IMR-90 (cell line): ENCODE measurements around the gene TAF8. TPM values are rescaled to one million over a fixed set of nuclear protein-coding genes. Genes with fewer than 3 reads are reported as not detected.
A peak's percentile ranks its signal among the peaks of the same experiment; 100 is the strongest.

ENCODE experiments used
- ATAC-seq: fragments of 200-7000 bp; cut with Tn5 transposase; 2 replicates; pipeline ENCODE4 v1.9.1; 2020; ENCODE audit warnings: low read depth, mild to moderate bottlenecking, moderate library complexity
- BruUV-seq: library from RNA; stranded (reverse); fragments of 400-500 nt; replicated peaks from 2 replicates; lab custom pipeline; 2021; lab: Mats Ljungman, UMichigan
- CTCF ChIA-PET: fragments of 300-600 bp; formaldehyde crosslinking; extraction: SDS; loops from one replicate; lab custom pipeline; 2021; ENCODE audit warnings: antibody characterized with exemption; lab: Yijun Ruan, JAX
- POLR2A ChIA-PET: fragments of 300-600 bp; sonication (Branson Sonifier 250); formaldehyde crosslinking; loops from one replicate; lab custom pipeline; 2022; ENCODE audit warnings: antibody characterized with exemption; ENCODE audit not compliant: unreplicated experiment; lab: Charles Lee
- DNase-seq: peaks from one replicate; pipeline ENCODE4 v3.0.0; 2013
- H2AFZ ChIP-seq: replicated peaks from 2 replicates; pipeline ENCODE3; 2013; ENCODE audit warnings: low read length, mild to moderate bottlenecking; ENCODE audit not compliant: poor library complexity
- H2AK5ac ChIP-seq: 2 replicates; pipeline ENCODE4 v1.6.1; 2013; ENCODE audit warnings: low read depth, low read length, inconsistent platforms
- H2AK9ac ChIP-seq: replicated peaks from 2 replicates; pipeline ENCODE3; 2013; ENCODE audit warnings: mild to moderate bottlenecking, low read depth, low read length, moderate library complexity; ENCODE audit not compliant: poor library complexity
- H2BK120ac ChIP-seq: 2 replicates; pipeline ENCODE4 v1.6.1; 2013; ENCODE audit warnings: low read depth, low read length, inconsistent platforms
- H2BK15ac ChIP-seq: 3 replicates; pipeline ENCODE4 v1.6.1; 2013; ENCODE audit warnings: low read depth, low read length, inconsistent platforms
- H2BK20ac ChIP-seq: 2 replicates; pipeline ENCODE4 v1.6.1; 2013; ENCODE audit warnings: low read depth, mild to moderate bottlenecking, inconsistent platforms, low read length, moderate library complexity
- H2BK5ac ChIP-seq: 2 replicates; pipeline ENCODE4 v1.6.1; 2013; ENCODE audit warnings: mild to moderate bottlenecking, low read depth, low read length, inconsistent platforms; ENCODE audit not compliant: poor library complexity, severe bottlenecking
- H3K14ac ChIP-seq: replicated peaks from 2 replicates; pipeline ENCODE4 v1.6.1; 2013; ENCODE audit warnings: low read depth, low read length, inconsistent platforms
- H3K18ac ChIP-seq: 2 replicates; pipeline ENCODE4 v1.6.1; 2013; ENCODE audit warnings: low read depth, low read length, control low read depth
- H3K23ac ChIP-seq: 2 replicates; pipeline ENCODE4 v1.6.1; 2013; ENCODE audit warnings: low read depth, low read length, inconsistent platforms
- H3K27ac ChIP-seq: 2 replicates; pipeline ENCODE4 v1.5.1; 2013; ENCODE audit warnings: mild to moderate bottlenecking, control low read depth, low read length; ENCODE audit not compliant: insufficient read depth
- H3K27me3 ChIP-seq: 2 replicates; pipeline ENCODE4 v1.6.1; 2013; ENCODE audit warnings: low read length; ENCODE audit not compliant: control insufficient read depth, insufficient read depth
- H3K36me3 ChIP-seq: 2 replicates; pipeline ENCODE4 v1.6.1; 2013; ENCODE audit warnings: low read length, mixed read lengths; ENCODE audit not compliant: control insufficient read depth, insufficient read depth
- H3K4ac ChIP-seq: 2 replicates; pipeline ENCODE4 v1.6.1; 2013; ENCODE audit warnings: low read depth, low read length, inconsistent platforms
- H3K4me1 ChIP-seq: 2 replicates; pipeline ENCODE4 v1.6.1; 2013; ENCODE audit warnings: low read length, mixed read lengths; ENCODE audit not compliant: control insufficient read depth, insufficient read depth
- H3K4me2 ChIP-seq: 2 replicates; pipeline ENCODE4 v1.6.1; 2013; ENCODE audit warnings: low read depth, mild to moderate bottlenecking, control low read depth, low read length, moderate library complexity
- H3K4me3 ChIP-seq: 2 replicates; pipeline ENCODE4 v1.5.1; 2013; ENCODE audit warnings: low read depth, mild to moderate bottlenecking, control low read depth, low read length, moderate library complexity; ENCODE audit not compliant: insufficient read depth
- H3K56ac ChIP-seq: 2 replicates; pipeline ENCODE4 v1.6.1; 2013; ENCODE audit warnings: low read length, inconsistent platforms; ENCODE audit not compliant: insufficient read depth; ENCODE audit errors: extremely low read depth
- H3K79me1 ChIP-seq, 2 experiments: 2 replicates each; pipeline ENCODE4 v1.6.1; 2013; ENCODE audit warnings: low read length in 2 of 2, inconsistent platforms in 1 of 2, low read depth in 1 of 2
- H3K9ac ChIP-seq: 2 replicates; pipeline ENCODE4 v1.6.1; 2013; ENCODE audit warnings: low read depth, low read length, control low read depth
- H3K9me1 ChIP-seq: 2 replicates; pipeline ENCODE4 v1.6.1; 2013; ENCODE audit warnings: low read length, inconsistent platforms; ENCODE audit not compliant: insufficient read depth
- H3K9me3 ChIP-seq: 2 replicates; pipeline ENCODE4 v1.6.1; 2013; ENCODE audit warnings: low read length; ENCODE audit not compliant: control insufficient read depth, insufficient read depth
- H4K20me1 ChIP-seq: 2 replicates; pipeline ENCODE4 v1.6.1; 2013; ENCODE audit warnings: low read length, inconsistent platforms; ENCODE audit not compliant: insufficient read depth
- H4K5ac ChIP-seq: 2 replicates; pipeline ENCODE4 v1.6.1; 2013; ENCODE audit warnings: mild to moderate bottlenecking, low read depth, low read length, control low read depth
- H4K8ac ChIP-seq, 2 experiments: 2 replicates each; pipeline ENCODE4 v1.6.1; 2013; ENCODE audit warnings: low read depth in 2 of 2, low read length in 2 of 2, control low read depth in 1 of 2, inconsistent platforms in 1 of 2
- H4K91ac ChIP-seq: 2 replicates; pipeline ENCODE4 v1.6.1; 2013; ENCODE audit warnings: low read depth, low read length, inconsistent platforms; ENCODE audit not compliant: insufficient read depth
- BHLHE40 ChIP-seq: fragments of 150-350 bp; IDR thresholded peaks from 2 replicates; pipeline ENCODE4 v1.6.1; 2016; ENCODE audit warnings: mild to moderate bottlenecking, low read depth, low read length
- CEBPB ChIP-seq: IDR thresholded peaks from 2 replicates; pipeline ENCODE4 v1.6.1; 2012; ENCODE audit warnings: low read depth, low read length, improper control_type of control experiment
- CTCF ChIP-seq: conservative IDR thresholded peaks from 2 replicates; pipeline ENCODE4 v1.5.1; 2012; ENCODE audit warnings: mild to moderate bottlenecking, low read depth, low read length, improper control_type of control experiment
- FOS ChIP-seq: fragments of 150-350 bp; IDR thresholded peaks from 2 replicates; pipeline ENCODE4 v1.6.1; 2016; ENCODE audit warnings: low read depth, low read length
- MAZ ChIP-seq: IDR thresholded peaks from 2 replicates; pipeline ENCODE4 v1.6.1; 2012; ENCODE audit warnings: low read depth, mild to moderate bottlenecking, low read length, improper control_type of control experiment, moderate library complexity, borderline replicate concordance
- MXI1 ChIP-seq: IDR thresholded peaks from 2 replicates; pipeline ENCODE4 v1.6.1; 2012; ENCODE audit warnings: low read depth, mild to moderate bottlenecking, low read length, moderate library complexity, borderline replicate concordance
- NFE2L2 ChIP-seq: fragments of 150-350 bp; IDR thresholded peaks from 2 replicates; pipeline ENCODE4 v1.6.1; 2016; ENCODE audit warnings: low read depth, mild to moderate bottlenecking, low read length
- RFX5 ChIP-seq: IDR thresholded peaks from 2 replicates; pipeline ENCODE4 v1.8.0; 2012; ENCODE audit warnings: low read depth, mild to moderate bottlenecking, low read length, moderate library complexity
- WGBS, 2 experiments: methylation state at CpG; one replicate each; pipeline versions ENCODE4 v1.1.5 to v1.1.7; 2013; ENCODE audit warnings: missing lambda C conversion rate in 2 of 2; ENCODE audit not compliant: insufficient read length in 1 of 2; ENCODE audit errors: extremely low coverage in 2 of 2; 5-methylcytosine and 5-hydroxymethylcytosine counted together
- dilution Hi-C: fragments of 300-500 bp; cut with HindIII; formaldehyde crosslinking; loops from one replicate; pipeline ENCODE4 v1.14.3; 2018; ENCODE audit warnings: low sequenced_read_pairs; ENCODE audit not compliant: unreplicated experiment
- in situ Hi-C: fragments of 300-500 bp; cut with MboI; formaldehyde crosslinking; loops from 3 replicates; pipeline ENCODE4 v1.14.3; 2019; ENCODE audit warnings: low sequenced_read_pairs, inconsistent platforms, mixed read lengths
- intact Hi-C: fragments of 100-400 bp; cut with micrococcal nuclease; formaldehyde crosslinking; loops from 2 replicates; pipeline ENCODE4 v1.10.0; 2022
- polyA plus RNA-seq, 3 experiments: library from polyadenylated mRNA; depleted of rRNA; stranded (reverse); fragments of >200 nt; gene quantifications; 2 replicates each; pipeline ENCODE4 v1.2.3, GENCODE V29; 2012; ENCODE audit warnings: low replicate concordance in 1 of 3
- total RNA-seq: library from RNA; depleted of rRNA; stranded (reverse); fragments of >200 nt; gene quantifications from 2 replicates; pipeline ENCODE4 v1.2.3, GENCODE V29; 2012

TAF8 gene
- total and polyA plus RNA-seq, 2 of the 4 experiments (the other 2 are of a cell fraction), result 14.3 to 22.8 TPM

- Histone ChIP-seq H4K5ac (no peak overlapping the region), H3K36me3 (no peaks in the 10 kb centered on the region; the same call in none of the 2 replicates), H2BK15ac (no peak overlapping the region), H3K18ac (no peak overlapping the region), H3K4ac (no peak overlapping the region), H3K9ac (no peak overlapping the region), H3K27ac (no peak overlapping the region), H4K20me1 (no peaks in the 10 kb centered on the region), H3K56ac (no peak overlapping the region), H2BK20ac (no peak overlapping the region), H2AK5ac (no peak overlapping the region), H3K4me1 (peaks cover 4% of the 10 kb centered on the region), H3K79me1 (no peaks in the 10 kb centered on the region; a peak in 2 of 4 replicates), H2BK5ac (no peak overlapping the region), H3K4me2 (no peak overlapping the region), H3K9me3 (no peaks in the 10 kb centered on the region), H4K91ac (no peak overlapping the region), H3K23ac (no peak overlapping the region), H2BK120ac (no peak overlapping the region), H3K4me3 (no peak overlapping the region), H3K14ac (no peak overlapping the region), H3K9me1 (no peaks in the 10 kb centered on the region), H2AFZ (no peak overlapping the region), H4K8ac (no peak overlapping the region), H3K27me3 (no peaks in the 10 kb centered on the region), H2AK9ac (no peak overlapping the region)
- ChIA-PET POLR2A (no interaction called here), CTCF (interaction anchor here (0.7 kb wide), 1 partner anchor 688 kb away, joined by 3 read pairs; no protein-coding TSS in a partner anchor)
- ATAC-seq (no peak), DNase-seq (peak; percentile 45)
- intact Hi-C loops, result no loop called here
- TF ChIP-seq NFE2L2 (no peak), CEBPB (no peak), MXI1 (no peak), FOS (no peak), RFX5 (no peak), CTCF (no peak), MAZ (no peak), BHLHE40 (no peak)
- BruUV-seq, result no TSS peak
- dilution Hi-C loops, result no loop called here
- in situ Hi-C loops, result no loop called here
- 100% methylated on average over 1 of the region's 5 CpGs; no CpG with 5 or more reads in 1 of the 2 experiments for WGBS, 2 experiments
Observed at GRCh38 chr6:42113936-42114636, 63.8 kb downstream of the TAF8 start.
